Chondrocyte (in vitro differentiated cells): ENCODE measurements around the gene CACNG4. TPM values are rescaled to one million over a fixed set of nuclear protein-coding genes. Genes with fewer than 3 reads are reported as not detected.

Source experiments
- DNase-seq: peaks from one replicate; pipeline ENCODE4 v3.0.0; 2021; ENCODE audit warnings: mixed read lengths, low spot score
- H3K27ac Mint-ChIP-seq: one replicate; pipeline ENCODE4 v1.8.0; 2021; ENCODE audit warnings: mild to moderate bottlenecking, moderate library complexity, mixed read lengths; ENCODE audit not compliant: unreplicated experiment
- H3K27me3 Mint-ChIP-seq: 2 replicates; pipeline ENCODE4 v1.8.0; 2021; ENCODE audit warnings: low read depth, mixed read lengths
- H3K36me3 Mint-ChIP-seq: 2 replicates; pipeline ENCODE4 v1.8.0; 2021; ENCODE audit warnings: low read depth, mixed read lengths
- H3K4me1 Mint-ChIP-seq: 2 replicates; pipeline ENCODE4 v1.8.0; 2021; ENCODE audit warnings: low read depth, mild to moderate bottlenecking, mixed read lengths
- H3K4me3 Mint-ChIP-seq: one replicate; pipeline ENCODE4 v1.8.0; 2021; ENCODE audit warnings: mild to moderate bottlenecking, moderate library complexity, mixed read lengths; ENCODE audit not compliant: unreplicated experiment
- H3K9me3 Mint-ChIP-seq: 2 replicates; pipeline ENCODE4 v1.8.0; 2021; ENCODE audit warnings: low read depth, mixed read lengths
- total RNA-seq: library from RNA; stranded (reverse); gene quantifications from 3 replicates; pipeline ENCODE4 v1.2.1, GENCODE V29; 2021
- TF ChIP-seq, protein P1 (sequence below): fragments of 200-600 bp; sonication (generic); IDR thresholded peaks from 2 replicates; pipeline ENCODE4 v1.5.0; 2021; ENCODE audit warnings: antibody characterized with exemption, mild to moderate bottlenecking, moderate library complexity

Gene CACNG4
- total RNA-seq, 1 donor from 2014 or later, result 2.9 TPM

DNA sequence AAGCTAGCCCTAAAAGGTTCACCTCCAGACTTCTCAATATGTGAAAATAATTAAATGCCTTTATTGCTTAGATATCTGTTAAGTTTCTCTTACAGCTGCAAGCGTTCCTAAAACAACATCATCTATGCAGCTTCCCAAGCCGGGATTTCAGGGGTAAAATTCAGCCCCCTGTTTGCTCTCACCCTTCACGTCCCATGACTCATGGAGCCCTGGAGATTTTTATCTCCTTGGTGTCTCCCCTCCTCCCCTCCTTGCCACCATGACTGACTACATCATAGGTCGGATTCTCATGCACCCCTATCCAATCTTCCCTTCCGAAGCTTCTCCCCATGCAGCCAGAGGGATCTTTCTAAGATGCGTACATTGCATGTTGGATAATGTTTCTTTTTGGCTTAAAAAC is 21.0 kb upstream of the CACNG4 start:
- H3K4me3 Mint-ChIP-seq, result no peak overlapping the region
- TF ChIP-seq, protein P1, sequence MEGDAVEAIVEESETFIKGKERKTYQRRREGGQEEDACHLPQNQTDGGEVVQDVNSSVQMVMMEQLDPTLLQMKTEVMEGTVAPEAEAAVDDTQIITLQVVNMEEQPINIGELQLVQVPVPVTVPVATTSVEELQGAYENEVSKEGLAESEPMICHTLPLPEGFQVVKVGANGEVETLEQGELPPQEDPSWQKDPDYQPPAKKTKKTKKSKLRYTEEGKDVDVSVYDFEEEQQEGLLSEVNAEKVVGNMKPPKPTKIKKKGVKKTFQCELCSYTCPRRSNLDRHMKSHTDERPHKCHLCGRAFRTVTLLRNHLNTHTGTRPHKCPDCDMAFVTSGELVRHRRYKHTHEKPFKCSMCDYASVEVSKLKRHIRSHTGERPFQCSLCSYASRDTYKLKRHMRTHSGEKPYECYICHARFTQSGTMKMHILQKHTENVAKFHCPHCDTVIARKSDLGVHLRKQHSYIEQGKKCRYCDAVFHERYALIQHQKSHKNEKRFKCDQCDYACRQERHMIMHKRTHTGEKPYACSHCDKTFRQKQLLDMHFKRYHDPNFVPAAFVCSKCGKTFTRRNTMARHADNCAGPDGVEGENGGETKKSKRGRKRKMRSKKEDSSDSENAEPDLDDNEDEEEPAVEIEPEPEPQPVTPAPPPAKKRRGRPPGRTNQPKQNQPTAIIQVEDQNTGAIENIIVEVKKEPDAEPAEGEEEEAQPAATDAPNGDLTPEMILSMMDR, result no peak
- H3K36me3 Mint-ChIP-seq, result no peaks in the 10 kb centered on the region
- no peaks in the 10 kb centered on the region for H3K9me3 Mint-ChIP-seq
- no peak overlapping the region for H3K27ac Mint-ChIP-seq
- no peak for DNase-seq
- peaks cover 6% of the 10 kb centered on the region for H3K4me1 Mint-ChIP-seq
- H3K27me3 Mint-ChIP-seq, result peaks cover 12% of the 10 kb centered on the region

DNA sequence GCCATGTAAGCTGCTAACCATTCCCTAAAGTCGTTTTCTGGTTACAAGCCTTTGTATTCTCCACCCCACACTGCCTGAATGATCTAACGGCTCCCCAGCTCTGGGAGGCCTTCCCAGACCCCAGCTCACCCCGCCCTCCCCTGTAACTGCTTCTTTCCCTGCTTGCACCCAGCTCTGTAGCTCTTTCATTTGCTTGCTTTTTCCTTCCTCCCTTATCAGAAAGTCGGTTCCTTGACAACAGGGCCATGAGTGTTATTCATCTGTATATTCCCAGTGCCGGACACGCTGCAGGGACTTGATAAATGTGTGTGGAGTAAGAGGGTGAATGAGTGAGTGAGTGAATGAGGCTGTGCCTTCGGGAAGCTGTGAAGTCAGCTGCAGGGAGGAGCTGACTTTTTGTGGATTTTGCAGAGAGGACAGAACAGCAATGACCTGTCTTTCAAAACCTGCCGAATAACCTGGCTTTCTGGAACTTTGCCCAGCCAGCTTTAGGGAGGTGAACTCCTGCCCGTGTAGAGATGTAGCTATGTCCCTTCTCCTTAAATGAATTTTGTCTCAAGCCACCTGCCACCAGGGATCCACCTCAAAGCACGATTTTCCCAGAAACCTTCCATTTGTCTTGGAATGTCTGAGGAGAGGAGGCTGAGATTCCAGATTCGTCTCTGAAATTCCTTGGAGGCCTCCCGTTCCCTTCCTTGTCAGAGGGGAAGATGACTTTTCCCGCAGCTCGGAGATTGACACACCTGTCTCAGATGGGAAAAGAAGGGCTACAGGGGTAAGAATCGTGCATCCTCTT is 20.0 kb upstream of the CACNG4 start:
- Mint-ChIP-seq H3K9me3 (peaks cover 2% of the 10 kb centered on the region), H3K27ac (no peak overlapping the region), H3K36me3 (no peaks in the 10 kb centered on the region), H3K4me1 (peaks cover 6% of the 10 kb centered on the region), H3K4me3 (no peak overlapping the region), H3K27me3 (peaks cover 12% of the 10 kb centered on the region)
- DNase-seq, result peak; percentile 15
- TF ChIP-seq, protein P1, result no peak

DNA sequence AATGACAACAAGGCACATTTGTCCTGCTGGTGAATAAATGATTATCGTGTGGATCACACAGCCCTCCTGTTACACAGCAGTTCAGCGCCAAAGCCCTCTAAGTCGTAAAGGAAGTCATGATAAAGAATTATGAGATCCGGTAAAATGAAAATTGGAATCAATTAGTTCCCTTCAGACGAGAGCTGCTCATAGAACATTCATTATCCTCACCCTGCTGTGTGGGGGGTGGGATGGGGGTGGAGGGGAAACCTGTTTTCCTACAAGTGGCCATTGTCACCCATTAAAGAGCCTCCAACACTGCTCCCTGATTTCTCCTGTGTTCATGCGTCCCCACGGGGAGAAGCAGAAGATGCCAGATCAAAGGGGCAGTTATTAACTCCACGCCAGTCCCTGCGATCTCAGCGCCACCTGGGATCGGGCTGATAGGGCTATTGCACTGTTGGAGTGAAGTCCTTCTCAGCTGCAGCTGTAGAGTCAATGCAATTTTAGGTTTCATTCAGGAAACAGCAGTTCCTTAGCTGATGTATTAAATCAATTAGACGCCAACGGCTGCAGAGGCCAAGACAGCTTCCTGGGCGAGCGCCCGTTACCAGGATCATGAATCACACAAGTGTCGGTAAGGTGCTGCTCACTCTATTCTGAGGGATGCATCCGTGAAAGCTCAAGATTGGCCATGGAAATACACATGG is 19.2 kb upstream of the CACNG4 start:
- no peak overlapping the region for H3K27ac Mint-ChIP-seq
- peak; percentile 41 for DNase-seq
- H3K9me3 Mint-ChIP-seq, result peaks cover 9% of the 10 kb centered on the region
- H3K36me3 Mint-ChIP-seq, result peaks cover 3% of the 10 kb centered on the region
- TF ChIP-seq, protein P1, result no peak
- peaks cover 10% of the 10 kb centered on the region for H3K27me3 Mint-ChIP-seq
- peaks cover 6% of the 10 kb centered on the region for H3K4me1 Mint-ChIP-seq
- H3K4me3 Mint-ChIP-seq, result no peak overlapping the region

DNA sequence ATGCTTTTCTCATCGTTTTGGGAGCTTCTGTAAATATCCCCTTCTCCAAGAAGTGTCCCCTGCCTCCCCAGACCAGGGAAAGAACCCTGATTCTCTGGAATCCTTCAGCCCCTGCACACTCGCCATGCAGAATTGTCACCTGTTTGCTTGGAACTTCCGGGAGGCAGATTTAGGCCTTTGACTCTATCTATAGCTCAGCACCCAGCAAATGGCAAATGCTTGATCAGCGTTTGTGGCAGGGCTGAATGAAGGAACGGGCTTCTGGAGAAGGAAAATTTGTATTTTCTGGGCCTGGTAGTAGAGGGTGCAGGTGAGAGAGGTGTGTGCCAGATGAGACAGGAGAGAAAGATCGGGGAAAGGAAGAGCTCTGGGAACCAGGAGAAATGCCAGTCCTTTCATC is 18.3 kb upstream of the CACNG4 start:
- Mint-ChIP-seq H3K27ac (no peak overlapping the region), H3K27me3 (peaks cover 6% of the 10 kb centered on the region)

DNA sequence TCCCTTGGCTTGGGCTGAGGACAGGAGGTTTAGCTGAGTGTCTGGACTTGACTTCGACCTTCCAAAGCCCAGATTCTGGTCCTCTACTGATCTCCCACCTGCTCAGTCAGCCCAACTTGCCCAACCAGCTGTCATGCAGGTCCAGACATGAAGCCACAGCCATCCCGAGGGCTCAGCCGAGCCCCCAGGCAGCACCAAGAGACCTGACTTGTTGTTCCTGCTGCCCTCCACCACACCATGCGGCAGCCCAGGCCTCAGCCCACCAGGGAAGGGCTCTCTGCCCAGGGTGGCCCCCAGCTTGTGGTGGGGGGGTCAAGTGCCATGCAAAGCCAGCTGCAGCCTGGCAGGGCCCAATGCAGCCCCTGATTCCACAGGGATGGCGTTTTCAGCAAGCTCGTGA is 17.2 kb upstream of the CACNG4 start:
- Mint-ChIP-seq H3K27ac (no peak overlapping the region), H3K9me3 (peaks cover 14% of the 10 kb centered on the region), H3K4me3 (no peak overlapping the region), H3K36me3 (peaks cover 6% of the 10 kb centered on the region), H3K27me3 (peaks cover 6% of the 10 kb centered on the region), H3K4me1 (peaks cover 17% of the 10 kb centered on the region)
- TF ChIP-seq, protein P1, result no peak
- peak; percentile 59 for DNase-seq

More for the DNA sequence above, 18.3 kb upstream of the CACNG4 start:
- DNase-seq, result no peak
- peaks cover 6% of the 10 kb centered on the region for H3K4me1 Mint-ChIP-seq
- H3K36me3 Mint-ChIP-seq, result peaks cover 6% of the 10 kb centered on the region
- no peak overlapping the region for H3K4me3 Mint-ChIP-seq
- peaks cover 14% of the 10 kb centered on the region for H3K9me3 Mint-ChIP-seq
- TF ChIP-seq, protein P1, result no peak
